ENCODE data around the gene ACOT7.
"Not testable (repeated sequence)": the region's sequence is repeated elsewhere in the genome, so short reads cannot be mapped to it uniquely, and the experiment has no call there.

Gene ACOT7, protein sequence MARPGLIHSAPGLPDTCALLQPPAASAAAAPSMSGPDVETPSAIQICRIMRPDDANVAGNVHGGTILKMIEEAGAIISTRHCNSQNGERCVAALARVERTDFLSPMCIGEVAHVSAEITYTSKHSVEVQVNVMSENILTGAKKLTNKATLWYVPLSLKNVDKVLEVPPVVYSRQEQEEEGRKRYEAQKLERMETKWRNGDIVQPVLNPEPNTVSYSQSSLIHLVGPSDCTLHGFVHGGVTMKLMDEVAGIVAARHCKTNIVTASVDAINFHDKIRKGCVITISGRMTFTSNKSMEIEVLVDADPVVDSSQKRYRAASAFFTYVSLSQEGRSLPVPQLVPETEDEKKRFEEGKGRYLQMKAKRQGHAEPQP

DNA sequence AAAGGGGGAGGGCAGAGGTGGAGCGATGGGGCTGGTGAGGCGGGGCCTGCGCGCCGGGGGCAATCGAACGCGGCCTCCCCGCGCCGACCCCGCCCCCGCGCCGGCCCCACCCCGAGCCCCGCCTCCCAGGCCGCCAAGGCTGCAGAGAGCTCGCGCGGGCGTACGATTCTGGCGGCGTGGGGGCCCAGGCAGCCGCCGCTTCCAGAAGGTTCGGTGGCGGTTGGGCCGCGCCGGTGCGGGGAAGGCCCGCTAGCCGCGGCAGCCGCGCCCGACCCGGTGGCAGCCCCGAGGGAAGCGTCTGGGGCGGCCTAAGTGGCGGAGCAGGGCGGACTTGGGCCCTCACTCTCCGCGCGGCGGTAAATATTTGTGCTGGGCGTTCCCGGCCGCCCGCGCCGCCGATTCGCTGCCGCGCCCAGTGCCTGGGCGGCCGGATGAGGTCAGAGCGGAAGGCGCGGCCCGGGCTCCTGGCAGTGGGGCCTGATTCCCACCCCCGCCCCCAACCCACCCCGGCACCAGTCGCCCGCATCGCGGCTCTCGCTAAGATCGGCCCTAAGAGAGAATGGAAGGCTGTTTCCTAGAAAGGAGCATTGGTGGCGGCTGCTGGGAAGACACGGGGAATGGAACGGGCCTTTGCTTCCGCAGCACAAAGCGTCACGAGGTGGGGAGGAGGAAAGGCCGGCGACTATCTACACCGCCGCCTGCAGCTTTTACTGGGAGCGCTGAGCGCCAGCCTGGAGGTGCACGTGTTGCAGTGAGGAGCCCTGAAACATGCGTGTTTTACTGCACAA lies at the start of gene ACOT7:
ACOT7 (minus strand) TSS at position 368 of the 788 bp plus-strand sequence. CDS start 368 bp downstream, outside the sequence.
- peak; percentile 79 for DNase-seq

DNA sequence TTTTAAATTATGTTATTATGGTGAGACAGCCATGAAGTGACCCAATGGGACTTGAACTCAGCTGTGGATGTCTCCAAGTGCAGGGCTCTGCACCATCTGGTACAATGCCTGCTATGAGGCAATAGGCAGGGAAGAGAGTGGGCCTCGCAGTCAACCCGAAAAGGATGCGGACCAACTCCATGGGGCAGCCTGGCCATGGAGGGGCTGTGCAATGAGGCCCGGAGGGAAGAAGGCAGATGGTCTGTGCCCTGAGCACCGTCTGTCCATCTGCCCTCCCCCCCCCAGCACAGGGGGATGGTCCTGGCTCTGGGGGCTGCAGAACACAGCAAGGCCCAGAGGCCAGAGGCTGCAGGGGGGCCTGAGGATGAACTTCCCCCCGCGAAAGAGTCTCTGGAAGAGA lies 48.0 kb upstream of the ACOT7 start:
- DNase-seq, result no peak

DNA sequence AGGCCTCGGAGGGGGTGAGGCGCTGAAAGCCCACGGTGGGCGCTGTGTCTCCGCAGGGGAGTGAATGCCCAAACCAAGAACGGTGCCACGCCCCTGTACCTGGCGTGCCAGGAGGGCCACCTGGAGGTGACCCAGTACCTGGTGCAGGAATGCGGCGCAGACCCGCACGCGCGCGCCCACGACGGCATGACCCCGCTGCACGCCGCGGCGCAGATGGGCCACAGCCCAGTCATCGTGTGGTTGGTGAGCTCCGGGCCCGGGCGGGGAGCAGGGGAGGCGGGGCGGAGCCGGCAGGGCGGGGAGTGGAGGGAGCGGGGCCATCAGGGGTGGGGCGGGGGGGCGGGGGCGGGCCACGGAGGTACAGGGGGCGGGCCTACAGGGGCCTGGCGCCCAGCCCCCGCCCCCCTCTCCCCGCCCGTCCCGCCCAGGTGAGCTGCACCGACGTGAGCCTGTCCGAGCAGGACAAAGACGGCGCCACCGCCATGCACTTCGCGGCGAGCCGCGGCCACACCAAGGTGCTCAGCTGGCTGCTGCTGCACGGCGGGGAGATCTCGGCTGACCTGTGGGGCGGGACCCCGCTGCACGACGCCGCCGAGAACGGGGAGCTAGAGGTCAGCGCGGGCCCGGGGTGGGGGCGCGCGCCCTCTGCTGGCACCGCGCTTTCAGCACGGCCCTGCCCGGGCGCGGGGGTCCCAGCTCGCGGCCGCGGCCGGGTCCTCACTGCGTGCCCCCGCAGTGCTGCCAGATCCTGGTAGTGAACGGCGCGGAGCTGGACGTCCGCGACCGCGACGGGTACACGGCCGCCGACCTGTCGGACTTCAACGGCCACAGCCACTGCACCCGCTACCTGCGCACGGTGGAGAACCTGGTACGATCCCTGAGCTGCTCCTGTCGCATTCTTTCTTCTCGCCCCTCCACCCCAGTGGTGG lies 46.9 kb upstream of the ACOT7 start:
- DNase-seq, result no peak

DNA sequence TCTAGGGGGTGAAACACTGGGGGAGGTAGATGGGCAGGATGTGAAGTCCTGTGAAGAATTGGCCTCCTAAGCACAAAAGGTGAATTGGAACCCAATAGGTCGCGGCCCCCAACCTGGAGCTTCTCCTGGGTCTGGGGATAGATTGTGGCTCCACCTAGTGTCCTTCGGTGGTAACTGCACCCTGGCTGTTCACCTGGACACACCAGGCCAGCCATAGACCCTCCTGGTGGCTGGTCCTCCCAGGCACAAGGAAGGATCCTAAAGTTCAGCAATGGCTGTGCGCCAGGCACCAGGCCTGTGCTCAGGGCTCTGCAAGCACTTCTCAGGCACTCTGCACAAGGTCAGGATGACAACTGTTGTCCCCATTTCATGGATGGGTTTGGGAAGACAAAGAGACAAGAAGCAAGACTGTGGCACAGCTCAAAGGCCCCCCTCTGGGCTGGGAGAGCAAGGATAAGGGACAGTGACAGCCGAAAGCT lies 44.5 kb upstream of the ACOT7 start:
- no peak for DNase-seq

DNA sequence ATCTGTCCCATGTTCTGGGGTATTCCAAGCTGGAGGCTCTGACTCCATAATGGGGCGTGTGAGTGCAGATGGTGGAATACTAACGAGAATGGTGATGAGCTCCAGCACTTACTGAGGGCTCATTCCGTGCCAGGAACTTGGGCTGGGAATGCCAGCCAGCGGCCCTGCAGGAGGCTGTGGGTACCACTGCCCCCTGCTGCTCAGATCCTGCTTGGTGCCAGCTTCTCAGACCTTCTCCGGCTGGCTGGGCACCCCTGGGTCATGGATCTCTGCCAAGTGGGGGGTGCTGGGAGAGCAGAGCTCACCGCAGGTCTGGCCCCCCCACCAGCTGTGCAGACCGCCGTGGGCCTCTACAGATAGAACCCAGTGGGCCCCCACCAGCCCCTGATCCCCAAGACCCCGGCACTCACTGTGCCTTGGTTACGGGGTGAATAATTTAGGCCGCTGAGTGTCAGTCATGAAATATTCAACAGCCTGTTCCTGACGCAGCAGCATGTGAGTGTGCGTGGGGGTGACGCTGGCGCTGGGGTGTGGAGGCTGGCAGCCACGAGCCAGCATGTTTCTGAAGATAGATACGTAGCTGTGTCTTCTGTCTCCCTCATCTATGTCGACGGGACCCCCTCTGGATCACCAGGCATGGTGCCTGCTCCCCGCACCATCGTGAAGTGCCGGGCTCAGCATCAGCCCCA lies 43.6 kb upstream of the ACOT7 start:
- not testable (repeated sequence) for DNase-seq

DNA sequence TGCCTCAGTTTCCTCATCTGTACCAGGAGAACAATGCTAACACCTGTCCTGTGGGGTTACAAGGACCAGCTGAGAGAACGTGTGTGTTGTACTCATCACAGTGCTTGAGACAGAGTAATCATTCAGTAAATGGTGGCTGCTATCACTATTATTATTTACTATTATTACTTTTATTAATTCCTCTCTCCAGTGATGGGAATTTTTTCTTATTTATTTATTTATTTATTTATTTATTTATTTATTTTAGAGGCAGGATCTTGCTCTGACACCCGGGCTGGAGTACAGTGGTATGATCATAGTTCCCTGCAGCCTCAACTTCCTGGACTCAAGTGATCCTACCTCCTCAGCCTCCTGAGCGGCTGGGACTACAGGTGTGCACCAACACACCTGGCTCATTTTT lies 42.7 kb upstream of the ACOT7 start:
- DNase-seq, result not testable (repeated sequence)

DNA sequence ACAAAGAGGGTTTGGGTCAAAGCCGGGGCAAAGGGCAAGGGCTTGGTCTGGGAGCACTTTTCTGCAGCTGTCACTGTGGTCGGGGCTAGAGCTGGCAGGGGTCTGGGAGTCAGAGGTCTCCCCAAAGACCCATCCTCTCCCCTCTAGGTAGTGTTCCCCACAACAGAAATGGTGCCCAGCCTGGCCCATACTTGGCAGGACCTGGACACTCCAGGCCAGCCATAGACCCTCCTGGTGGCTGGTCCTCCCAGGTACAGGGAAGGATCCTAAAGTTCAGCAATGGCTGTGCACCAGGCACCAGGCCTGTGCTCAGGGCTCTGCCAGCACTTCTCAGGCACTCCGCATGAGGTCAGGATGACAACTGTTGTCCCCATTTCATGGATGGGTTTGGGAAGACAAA lies 42.0 kb upstream of the ACOT7 start:
- no peak for DNase-seq

DNA sequence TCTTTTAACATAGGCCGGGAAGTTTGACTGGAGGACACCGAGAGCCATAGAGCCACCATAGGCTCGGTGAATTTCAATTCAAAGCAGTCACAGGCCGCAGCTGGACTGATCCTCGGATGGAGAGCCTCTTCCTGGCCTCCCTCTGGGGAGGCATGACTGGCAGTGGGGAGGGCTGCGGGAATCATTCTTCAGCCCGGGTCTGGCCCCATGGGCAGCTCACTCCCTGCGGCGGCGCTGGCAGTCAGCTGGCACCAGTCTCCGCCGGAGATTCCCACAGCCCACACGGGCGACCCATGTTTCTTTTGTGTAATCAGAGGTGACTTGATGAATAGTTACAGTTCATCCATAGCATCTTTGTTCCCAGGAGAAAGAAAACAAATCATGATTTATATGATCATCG lies 41.6 kb upstream of the ACOT7 start:
- no peak for DNase-seq

DNA sequence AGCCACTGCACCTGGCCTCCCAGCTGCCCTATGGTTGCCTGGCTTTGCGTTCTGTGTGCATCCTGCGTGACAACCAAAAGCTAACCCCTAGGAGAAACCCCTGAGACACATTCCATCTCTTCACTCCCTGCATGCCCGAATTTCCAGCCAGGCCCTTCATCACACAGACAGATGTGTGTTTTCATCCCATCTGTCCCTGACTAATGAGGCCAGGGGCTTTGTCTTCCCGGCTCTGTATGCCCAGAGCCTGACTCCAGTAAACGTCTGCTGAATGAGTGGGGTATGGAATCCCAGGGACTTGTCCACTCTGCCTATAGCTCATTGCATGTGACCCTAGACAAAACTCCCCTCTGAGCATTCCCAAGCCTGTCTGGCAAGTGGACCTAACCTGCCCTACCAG lies 40.6 kb upstream of the ACOT7 start:
- no peak for DNase-seq

DNA sequence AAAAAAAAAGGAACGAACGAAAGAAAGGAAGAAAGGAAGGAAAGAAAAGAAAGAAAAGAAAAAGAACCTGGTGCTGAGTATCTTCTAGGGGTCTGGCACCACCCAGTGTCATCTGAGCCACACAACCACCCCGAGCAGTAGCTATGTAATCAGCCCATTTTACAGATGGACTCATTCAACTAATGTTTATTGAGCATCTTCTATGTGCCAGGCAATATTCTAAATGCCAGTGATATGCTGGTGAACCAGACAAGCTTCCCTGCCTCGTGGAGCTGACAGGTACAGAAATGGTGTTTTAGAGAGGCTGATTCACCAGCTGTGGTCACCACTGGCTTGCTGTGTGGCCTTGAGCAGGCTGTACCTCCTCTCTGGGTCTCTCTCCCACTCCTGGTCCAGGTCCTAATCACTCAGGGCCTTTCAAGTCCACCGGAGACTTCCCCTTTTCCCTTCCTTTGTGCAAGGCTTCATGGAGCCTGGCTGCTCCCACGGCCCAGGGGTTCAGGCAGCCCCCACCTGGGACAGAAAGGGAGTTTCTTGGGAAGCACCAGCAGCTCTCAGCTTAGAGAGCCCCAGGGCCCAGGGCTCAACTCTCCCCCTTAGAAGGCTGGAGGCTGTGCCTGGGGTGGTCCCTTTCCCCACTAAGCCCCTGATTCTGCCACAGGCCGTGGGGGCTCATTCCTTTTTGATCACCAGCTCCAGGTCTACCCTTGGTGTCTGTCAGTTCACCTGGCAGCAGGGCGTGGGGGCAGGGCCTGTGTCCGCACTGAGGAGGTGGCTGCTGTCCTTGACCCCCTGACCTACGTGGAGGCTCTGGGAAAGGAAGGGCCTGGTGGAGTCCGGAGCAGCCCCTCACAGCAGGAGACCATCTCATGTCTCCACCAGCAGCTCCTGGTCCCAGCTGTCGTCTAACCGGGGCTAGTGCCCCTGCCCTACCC lies 38.3 kb upstream of the ACOT7 start:
- not testable (repeated sequence) for DNase-seq

DNA sequence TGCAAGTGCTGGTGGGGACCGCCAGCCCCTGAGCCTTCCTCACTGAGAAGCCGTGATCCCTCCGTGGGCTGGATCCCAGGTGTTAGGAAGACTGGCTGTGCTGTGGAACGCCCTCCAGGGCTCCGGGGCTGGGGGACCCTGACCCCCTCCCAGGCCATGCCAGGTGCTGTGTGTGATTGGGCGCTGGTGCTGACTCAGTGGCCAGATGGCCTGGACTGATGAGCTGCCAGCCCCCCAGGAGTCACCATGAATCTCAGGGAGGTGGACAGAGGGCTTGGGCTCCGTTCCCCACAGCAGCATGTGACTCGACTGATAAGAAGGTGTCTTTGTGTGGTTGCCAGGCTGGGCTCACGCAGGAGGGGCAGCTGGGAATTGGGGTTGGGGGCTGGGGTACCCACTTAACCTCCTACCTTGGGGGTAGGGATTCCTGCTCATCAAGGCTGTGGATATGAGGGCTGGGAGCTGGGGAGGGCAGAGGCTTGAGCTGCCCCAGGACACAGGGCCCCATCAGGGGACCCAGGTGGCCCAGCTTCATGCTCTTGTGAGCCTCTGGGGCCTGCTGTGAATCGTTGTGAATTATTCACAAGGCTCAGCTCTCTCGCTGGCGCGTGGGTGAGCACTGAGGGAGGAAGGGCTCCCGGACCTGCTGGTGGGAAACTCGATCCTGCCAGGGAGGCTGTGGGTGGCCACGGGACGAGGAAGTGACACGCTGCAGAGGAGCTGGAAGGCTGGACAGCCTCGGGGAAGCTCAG lies 36.3 kb upstream of the ACOT7 start:
- DNase-seq, result not testable (repeated sequence)

DNA sequence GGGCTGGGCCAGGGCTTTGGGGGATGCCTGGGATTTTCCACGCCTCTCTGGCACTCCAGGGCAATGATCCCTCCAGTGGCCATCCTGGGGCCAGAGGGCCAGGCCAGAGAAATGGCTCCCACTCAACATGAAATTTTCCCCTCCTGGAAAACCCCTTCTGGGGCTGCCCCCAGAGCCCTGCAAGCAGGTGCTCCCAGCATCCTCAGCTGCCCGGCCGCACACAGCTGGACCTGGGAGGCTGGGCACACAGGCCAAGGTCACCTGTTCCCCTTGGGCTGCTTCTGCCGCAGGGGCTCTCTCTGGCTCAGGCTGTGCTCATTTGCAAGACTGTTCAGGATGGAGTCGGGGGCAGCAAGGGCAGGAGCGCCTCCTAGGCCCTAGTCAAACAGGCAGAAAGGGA lies 34.9 kb upstream of the ACOT7 start:
- not testable (repeated sequence) for DNase-seq

DNA sequence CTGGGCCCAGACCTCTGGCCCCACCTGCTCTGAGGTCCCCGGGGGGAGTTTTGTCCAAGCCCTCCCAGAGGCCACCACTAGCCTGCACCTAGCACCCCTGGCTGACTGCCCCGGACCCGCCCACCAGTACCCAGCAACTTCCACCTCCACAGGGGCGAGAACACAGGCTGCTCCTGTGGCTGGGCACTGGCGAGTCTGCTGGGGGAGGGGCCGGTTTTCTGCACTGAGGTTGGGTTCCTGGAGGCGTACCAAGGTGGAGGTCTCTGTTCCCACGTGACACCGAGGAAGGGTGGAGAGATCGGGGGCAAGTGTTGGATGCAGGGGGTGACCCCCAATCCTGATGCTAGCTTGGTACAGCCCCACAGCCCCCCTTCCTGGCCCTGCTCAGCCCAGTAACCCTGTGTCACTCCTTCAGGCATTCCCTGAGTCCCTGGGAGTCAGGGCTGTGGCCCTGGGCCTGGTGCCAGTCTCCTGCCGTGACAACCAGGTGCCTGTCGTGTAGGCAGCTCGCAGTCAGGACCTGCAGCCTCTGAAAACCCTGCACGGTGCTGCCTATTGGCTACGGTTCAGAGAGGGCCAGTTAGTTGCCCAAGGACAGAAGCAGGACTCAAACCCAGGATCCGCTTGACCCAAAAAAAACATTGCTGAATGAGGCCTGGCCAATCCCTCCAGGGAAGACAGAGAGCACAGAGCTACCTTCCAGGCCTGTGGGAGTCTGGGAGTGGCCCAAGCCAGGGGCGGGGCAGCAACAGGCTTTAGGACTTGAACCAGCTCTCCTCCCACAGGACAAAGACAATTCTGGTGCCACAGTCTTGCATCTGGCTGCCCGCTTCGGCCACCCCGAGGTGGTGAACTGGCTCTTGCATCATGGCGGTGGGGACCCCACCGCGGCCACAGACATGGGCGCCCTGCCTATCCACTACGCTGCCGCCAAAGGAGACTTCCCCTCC lies 34.1 kb upstream of the ACOT7 start:
- no peak for DNase-seq

DNA sequence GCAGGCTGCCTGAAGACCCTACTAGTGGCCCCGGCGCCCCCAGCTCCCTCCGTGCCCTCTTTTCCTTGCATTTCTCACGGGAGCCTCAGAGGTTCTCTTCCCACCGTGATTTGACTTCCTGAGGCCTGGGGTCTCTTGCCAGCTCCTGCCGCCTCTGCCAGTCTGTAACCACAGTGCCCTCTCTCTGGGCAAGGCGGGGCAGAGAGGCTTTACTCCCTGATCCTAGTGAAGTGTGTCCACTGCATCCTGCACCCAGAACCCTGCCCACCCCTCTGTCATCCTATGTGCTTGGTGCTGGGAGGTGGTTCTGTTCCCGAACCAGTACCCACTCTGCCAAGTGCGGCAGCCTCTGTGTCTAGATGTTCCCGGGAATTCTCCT lies 33.4 kb upstream of the ACOT7 start:
- no peak for DNase-seq

DNA sequence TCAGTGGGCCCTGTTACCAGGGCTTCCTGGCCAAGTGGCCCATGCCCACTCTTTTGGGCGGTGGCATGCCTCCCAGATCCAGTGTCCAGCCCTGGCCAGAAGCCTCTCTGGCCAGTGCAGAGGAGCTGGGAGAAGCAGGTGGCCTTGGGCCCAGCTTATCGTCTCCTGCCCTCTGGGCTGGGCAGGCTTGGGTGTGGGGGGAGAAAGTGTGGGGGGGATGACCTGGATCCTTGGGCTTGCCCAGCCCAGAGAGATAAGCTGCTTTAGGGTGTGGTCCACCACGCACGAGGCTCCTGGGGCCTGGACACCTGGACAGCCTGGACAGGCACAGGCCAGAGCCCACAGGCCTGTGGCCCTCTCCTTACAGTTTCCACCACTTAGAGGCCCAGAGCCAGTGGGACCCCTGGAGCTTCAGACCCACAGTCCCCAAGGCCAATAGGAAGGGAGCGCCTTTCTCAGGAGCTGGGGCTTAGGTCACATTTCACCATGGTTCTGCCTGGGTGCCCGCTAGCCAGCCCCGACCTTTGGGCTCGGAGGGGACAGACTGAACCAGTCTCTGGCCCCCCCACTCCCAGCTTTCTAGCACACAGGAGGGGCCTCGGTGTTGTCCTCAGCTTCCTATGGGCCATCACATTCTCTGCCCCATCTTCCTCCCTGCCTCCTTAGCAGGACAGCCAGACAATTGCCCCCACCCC lies 32.9 kb upstream of the ACOT7 start:
- no peak for DNase-seq

DNA sequence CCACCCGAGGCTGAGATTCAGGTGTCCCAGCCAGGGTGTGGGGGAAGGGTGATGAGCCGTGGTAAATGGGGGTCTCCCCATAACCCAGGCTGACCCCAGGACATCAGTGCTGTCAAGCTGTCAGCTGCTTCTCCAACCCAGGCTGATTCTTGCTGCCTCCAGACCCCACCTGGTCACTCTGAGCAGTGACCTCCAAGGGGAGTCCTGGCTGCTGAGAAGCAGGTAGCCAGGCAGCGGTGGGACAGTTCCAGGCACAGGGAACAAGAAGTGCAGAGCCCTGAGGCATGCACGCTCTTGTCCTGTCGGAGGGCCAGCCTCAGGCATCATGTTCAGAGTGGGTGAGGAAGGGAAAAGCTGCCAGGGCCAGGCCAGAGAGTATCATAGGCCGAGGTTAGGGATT lies 32.1 kb upstream of the ACOT7 start:
- DNase-seq, result no peak

DNA sequence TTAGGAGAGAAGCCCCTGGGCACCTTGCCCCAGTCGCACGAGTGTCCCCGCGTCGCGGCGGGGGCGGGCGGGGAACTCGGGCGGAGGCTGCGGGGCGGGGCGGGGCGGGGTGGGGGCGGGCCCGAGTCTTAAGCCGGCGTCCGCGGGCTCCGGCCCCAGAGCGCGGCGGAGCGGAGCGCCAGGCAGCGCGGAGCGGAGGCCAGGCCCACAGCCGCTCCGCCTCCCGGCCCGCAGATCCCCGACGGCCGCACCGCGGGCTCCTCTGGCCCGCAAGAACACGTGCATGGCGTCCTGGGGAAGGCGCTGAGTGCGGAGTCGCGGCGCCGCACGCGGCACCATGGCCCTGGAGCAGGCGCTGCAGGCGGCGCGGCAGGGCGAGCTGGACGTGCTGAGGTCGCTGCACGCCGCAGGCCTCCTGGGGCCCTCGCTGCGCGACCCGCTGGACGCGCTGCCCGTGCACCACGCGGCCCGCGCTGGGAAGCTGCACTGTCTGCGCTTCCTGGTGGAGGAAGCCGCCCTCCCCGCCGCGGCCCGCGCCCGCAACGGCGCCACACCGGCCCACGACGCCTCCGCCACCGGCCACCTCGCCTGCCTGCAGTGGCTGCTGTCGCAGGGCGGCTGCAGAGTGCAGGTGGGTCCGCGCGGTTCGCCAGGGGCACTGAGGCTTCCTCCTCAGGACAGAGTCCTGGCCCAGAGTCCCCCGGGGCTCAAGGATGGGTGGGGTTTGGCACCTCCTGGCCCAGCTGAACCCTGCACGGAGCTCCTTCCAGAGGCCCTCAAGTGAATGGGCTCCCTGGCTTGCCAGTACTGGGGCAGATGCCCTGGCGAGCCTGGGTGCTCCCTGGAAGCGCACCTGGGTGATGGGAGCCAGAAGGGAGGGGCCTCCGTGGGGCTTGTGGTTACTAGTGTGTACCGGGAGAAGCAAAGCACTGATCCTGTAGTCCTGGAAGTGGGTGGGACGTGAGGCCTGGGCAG lies 31.3 kb upstream of the ACOT7 start, which contains the start of gene ESPN:
ESPN (plus strand) TSS at position 158 of the 975 bp plus-strand sequence; CDS start at position 338, 180 bp downstream.
- no peak for DNase-seq
